Measurements from ENCODE around the gene NYNRIN. TPM values are rescaled to one million over a fixed set of nuclear protein-coding genes. Genes with fewer than 3 reads are reported as not detected.

NYNRIN gene
- total RNA-seq, 1 experiment from 2014 or later, result 18.7 TPM

GRCh38 chr14:24459331-24459730 is 60.5 kb downstream of the NYNRIN start:
- WGBS (ENCODE audit: extremely low coverage, insufficient read length, low lambda C conversion rate), result no CpG with 5 or more reads among the region's 3 CpGs
- no peak overlapping the region for H3K9ac ChIP-seq (ENCODE audit: extremely low read depth, insufficient read length, low read length)
- no peak for TF ChIP-seq CTCF (conservative IDR thresholded peaks at IDR 0.05)
- Mint-ChIP-seq H3K27me3 (ENCODE audit: low read depth) (peaks cover 2% of the 10 kb centered on the region; the same call in 1 of the 2 replicates), H3K27ac (peak overlapping the region in 1 of 3 experiments; percentile 28; a peak in 2 of 7 replicates), H3K4me3 (no peak overlapping the region; a peak in 1 of 5 replicates), H3K9me3 (peaks cover 11 to 13% of the 10 kb centered on the region in 2 experiments), H3K4me1 (no peaks in the 10 kb centered on the region), H3K36me3 (ENCODE audit: insufficient read depth in 1 of 3, low read depth in 3 of 3) (peaks cover 4 to 6% (median 5%) of the 10 kb centered on the region in 3 experiments; a peak in 6 of 7 replicates)
- H3K23me2 ChIP-seq (ENCODE audit: insufficient read length, low read depth, low read length, poor library complexity, severe bottlenecking), result no peaks in the 10 kb centered on the region
- no peaks in the 10 kb centered on the region for H3K79me2 ChIP-seq (ENCODE audit: insufficient read depth, low read length)
- no peak overlapping the region for H4K5ac ChIP-seq (ENCODE audit: insufficient read length, low read depth, low read length)
- no peak overlapping the region for H3K56ac ChIP-seq (ENCODE audit: insufficient read length, low read depth, low read length)
- H3K27me3 ChIP-seq (ENCODE audit: insufficient read depth, low read length), result no peaks in the 10 kb centered on the region
- H3K27ac ChIP-seq (ENCODE audit: insufficient read length, low read depth, low read length), result no peak overlapping the region
- H3K4me1 ChIP-seq (ENCODE audit: insufficient read depth, low read length), result no peaks in the 10 kb centered on the region
- H3K79me1 ChIP-seq (ENCODE audit: insufficient read depth, low read depth, low read length, poor library complexity, severe bottlenecking), result no peaks in the 10 kb centered on the region
- no peak overlapping the region for H2BK120ac ChIP-seq (ENCODE audit: low read depth, low read length, poor library complexity, severe bottlenecking)
- no peak overlapping the region for H2BK5ac ChIP-seq (ENCODE audit: insufficient read length, low read length)
- no peak overlapping the region for H2BK15ac ChIP-seq (ENCODE audit: low read depth, low read length)
- no peak overlapping the region for H3K14ac ChIP-seq (ENCODE audit: insufficient read depth, low read length)
- H2BK20ac ChIP-seq (ENCODE audit: low read depth, low read length, poor library complexity, severe bottlenecking), result no peak overlapping the region
- no peak overlapping the region for H3K18ac ChIP-seq (ENCODE audit: insufficient read length, low read depth, low read length)
- no peak overlapping the region for H3K23ac ChIP-seq (ENCODE audit: insufficient read length, low read depth, low read length)
- H3K4ac ChIP-seq (ENCODE audit: low read depth, low read length), result no peak overlapping the region
- H4K91ac ChIP-seq (ENCODE audit: insufficient read length, low read depth, low read length), result no peak overlapping the region
- H2AK5ac ChIP-seq (ENCODE audit: insufficient read length, low read length), result no peak overlapping the region
- no peak overlapping the region for H2BK12ac ChIP-seq (ENCODE audit: insufficient read length, low read depth, low read length)
- no peak overlapping the region for H4K8ac ChIP-seq (replicated peaks; ENCODE audit: insufficient read length, low read depth, low read length)
- no peak overlapping the region for H3T11ph ChIP-seq (ENCODE audit: low read length)
- H3K9me3 ChIP-seq (ENCODE audit: control insufficient read depth, low read depth, low read length), result no peaks in the 10 kb centered on the region
- H2AFZ ChIP-seq (ENCODE audit: low read length), result no peak overlapping the region
- no peak for DNase-seq
- H4K20me1 ChIP-seq (ENCODE audit: control insufficient read depth, insufficient read depth, insufficient read length), result no peaks in the 10 kb centered on the region
- no peak overlapping the region for H3K4me2 ChIP-seq (ENCODE audit: insufficient read depth, insufficient read length, low read length)
